K562 (cell line): ENCODE results near the gene ACTL10. TPM values are rescaled to one million over a fixed set of nuclear protein-coding genes. Genes with fewer than 3 reads are reported as not detected.

ENCODE experiments used
- ARID3B ChIP-seq: fragments of 250-450 bp; sonication (Bioruptor Pico); IDR thresholded peaks from 2 replicates; pipeline ENCODE4 v1.4.0; 2020; ENCODE audit warnings: borderline replicate concordance
- ATF1 ChIP-seq, 2 experiments: fragments of 450-650 bp in 1 of 2; IDR thresholded peaks; 2 replicates each; pipeline ENCODE4 v1.6.1; 2016; ENCODE audit warnings: missing compliant biosample characterization in 1 of 2, missing genetic modification characterization in 1 of 2
- CREB1 ChIP-seq, 2 experiments: sonication (generic) in 1 of 2; formaldehyde crosslinking in 1 of 2; IDR thresholded peaks; 2 replicates each; pipeline versions ENCODE4 v1.6.1 to v1.8.0; 2012 to 2022; ENCODE audit warnings: inconsistent platforms in 1 of 2, mild to moderate bottlenecking in 1 of 2, missing genetic modification reagents in 1 of 2, moderate library complexity in 1 of 2
- CXXC5 ChIP-seq: fragments of 250-450 bp; sonication (Bioruptor Pico); IDR thresholded peaks from 2 replicates; pipeline ENCODE4 v1.8.0; 2022; ENCODE audit warnings: inconsistent platforms, mild to moderate bottlenecking, moderate library complexity
- ERF ChIP-seq: fragments of 450-650 bp; formaldehyde crosslinking; IDR thresholded peaks from 2 replicates; pipeline ENCODE4 v1.4.0; 2020; ENCODE audit warnings: mild to moderate bottlenecking, mixed read lengths
- FOSL1 ChIP-seq: fragments of 200-800 bp; sonication (Bioruptor generic); conservative IDR thresholded peaks from 2 replicates; pipeline ENCODE4 v1.6.1; 2016; ENCODE audit warnings: missing genetic modification characterization, missing compliant biosample characterization
- GABPA ChIP-seq: fragments of 200-800 bp; sonication (Bioruptor generic); conservative IDR thresholded peaks from 2 replicates; pipeline ENCODE4 v1.6.1; 2016; ENCODE audit warnings: low read depth, missing genetic modification characterization, missing compliant biosample characterization
- JUND ChIP-seq, 2 experiments: IDR thresholded peaks; 2 replicates in 1 of 2; 3 replicates in 1 of 2; pipeline ENCODE4 v1.6.1; 2011; ENCODE audit warnings: borderline replicate concordance in 2 of 2, low read depth in 2 of 2, low read length in 2 of 2, improper control_type of control experiment in 1 of 2, missing biosample characterization in 1 of 2, missing genetic modification characterization in 1 of 2, missing genetic modification reagents in 1 of 2
- MAX ChIP-seq: sonication (generic); formaldehyde crosslinking; IDR thresholded peaks from 2 replicates; pipeline ENCODE4 v1.9.0; 2022; ENCODE audit warnings: mild to moderate bottlenecking, missing genetic modification reagents
- NFE2L1 ChIP-seq: fragments of 450-650 bp; IDR thresholded peaks from 2 replicates; pipeline ENCODE4 v1.6.1; 2016; ENCODE audit warnings: missing genetic modification characterization, low read depth, mild to moderate bottlenecking, missing compliant biosample characterization, moderate library complexity, borderline replicate concordance
- PRMT5 ChIP-seq: sonication (generic); formaldehyde crosslinking; IDR thresholded peaks from 2 replicates; pipeline ENCODE4 v1.5.0; 2020; ENCODE audit warnings: missing genetic modification reagents
- RAD21 ChIP-seq, 2 experiments: fragments of 250-450 bp in 1 of 2; fragments of 450-650 bp in 1 of 2; sonication (Bioruptor Pico) in 1 of 2; formaldehyde crosslinking in 1 of 2; IDR thresholded peaks in 1 of 2; conservative IDR thresholded peaks in 1 of 2; 2 replicates each; pipeline versions ENCODE4 v1.4.0 to v1.8.0; 2020 to 2022; ENCODE audit warnings: mild to moderate bottlenecking in 2 of 2, moderate library complexity in 1 of 2
- RBM25 ChIP-seq: fragments of 200-400 bp; formaldehyde crosslinking; IDR thresholded peaks from 2 replicates; pipeline ENCODE4 v1.6.1; 2018; ENCODE audit warnings: low read length, low read depth, moderate library complexity; ENCODE audit not compliant: severe bottlenecking
- SETDB1 ChIP-seq: IDR thresholded peaks from one replicate; pipeline ENCODE4 v1.6.1; 2012; ENCODE audit warnings: low read length, control low read depth, inconsistent platforms
- SFPQ ChIP-seq: fragments of 200-400 bp; formaldehyde crosslinking; IDR thresholded peaks from 2 replicates; pipeline ENCODE4 v1.6.1; 2017; ENCODE audit warnings: mild to moderate bottlenecking, low read depth, low read length, moderate library complexity
- SP2 ChIP-seq: IDR thresholded peaks from 2 replicates; pipeline ENCODE4 v1.6.1; 2011; ENCODE audit warnings: mild to moderate bottlenecking, low read depth, low read length, moderate library complexity; ENCODE audit not compliant: poor library complexity, severe bottlenecking; ENCODE audit errors: extremely low read depth
- WHSC1 ChIP-seq: IDR thresholded peaks from one replicate; pipeline ENCODE4 v1.6.1; 2012; ENCODE audit warnings: low read length, control low read depth, inconsistent platforms
- ZBTB12 ChIP-seq: fragments of 250-450 bp; sonication (Bioruptor Pico); IDR thresholded peaks from 2 replicates; pipeline ENCODE4 v1.4.0; 2020
- ZKSCAN3 ChIP-seq: fragments of 250-450 bp; sonication (Bioruptor Pico); IDR thresholded peaks from 2 replicates; pipeline ENCODE4 v1.4.0; 2020
- ZNF212 ChIP-seq: fragments of 450-650 bp; formaldehyde crosslinking; IDR thresholded peaks from 2 replicates; pipeline ENCODE4 v1.4.0; 2020; ENCODE audit warnings: mild to moderate bottlenecking
- ZNF217 ChIP-seq: sonication (generic); formaldehyde crosslinking; IDR thresholded peaks from 2 replicates; pipeline ENCODE4 v1.8.0; 2022; ENCODE audit warnings: mild to moderate bottlenecking, missing genetic modification reagents
- polyA plus RNA-seq, 8 experiments: library from polyadenylated mRNA; depleted of rRNA in 4 of 8; stranded (reverse) in 5 of 8; unstranded in 3 of 8; fragments of >200 nt; fragmentation: Nextera tagmentation in 2 of 8; fragmentation: Illumina TruSeq in 1 of 8; extraction: Ambion mirVana in 2 of 8; extraction: Trizol in 1 of 8; gene quantifications; 2 replicates each; pipeline versions ENCODE4 v1.2.1 to v1.2.3, GENCODE V29; 2011 to 2014; ENCODE audit warnings: inconsistent platforms in 1 of 8, missing spikeins in 1 of 8
- total RNA-seq, 7 experiments: library from RNA; depleted of rRNA in 6 of 7; stranded (reverse); fragments of >200 nt in 6 of 7; fragmentation: Illumina TruSeq in 2 of 7; extraction: Trizol in 2 of 7; gene quantifications; 2 replicates each; pipeline versions ENCODE4 v1.2.1 to v1.2.3, GENCODE V29; 2011 to 2021; ENCODE audit warnings: low replicate concordance in 1 of 7

Gene ACTL10
- total and polyA plus RNA-seq, 9 of the 15 experiments (the other 6 are each of a cell fraction or from before 2014, with no cell fraction given) = 0.07 to 0.14 TPM; not detected in 7

GRCh38 chr20:33686100-33686983 is 19.6 kb downstream of the ACTL10 start, which contains the start of gene E2F1 (continued):
- 0 out of 2 replicates have a peak, but pooled peaks have one; percentile 36 for TF ChIP-seq FOSL1 (tag)
- TF ChIP-seq WHSC1 = no peak
- peak; percentile 88 for TF ChIP-seq CXXC5
- TF ChIP-seq SETDB1 = no peak
- TF ChIP-seq ZNF212 (CRISPR knock-in tag) = no peak
- TF ChIP-seq SP2 = peak; percentile 59
- peak in 1 of 2 experiments; percentile 14; a peak in 1 of 4 replicates for TF ChIP-seq RAD21 (CRISPR knock-in tag; conservative IDR thresholded peaks at IDR 0.05 in 1 of 2, IDR thresholded peaks at IDR 0.05 in 1 of 2)
- TF ChIP-seq JUND (IDR thresholded peaks at IDR 0.05; ENCODE audit: borderline replicate concordance, low read depth, low read length) = peak; percentile 41; the same call in 1 of the 2 replicates
- no peak for TF ChIP-seq JUND (tag; IDR thresholded peaks at IDR 0.05; ENCODE audit: borderline replicate concordance, low read depth, low read length)
- TF ChIP-seq ZKSCAN3 (CRISPR knock-in tag) = no peak
- no peak for TF ChIP-seq ZNF217 (CRISPR knock-in tag)
- no peak for TF ChIP-seq ARID3B (CRISPR knock-in tag)
- peak; percentile 79 for TF ChIP-seq CREB1 (IDR thresholded peaks at IDR 0.05)
- TF ChIP-seq CREB1 (CRISPR knock-in tag; IDR thresholded peaks at IDR 0.05) = peak; percentile 80
- 0 out of 2 replicates have a peak, but pooled peaks have one; percentile 56 for TF ChIP-seq ERF (CRISPR knock-in tag)
- TF ChIP-seq PRMT5 (CRISPR knock-in tag) = no peak
- TF ChIP-seq ATF1 (CRISPR knock-in tag; IDR thresholded peaks at IDR 0.05) = no peak
- TF ChIP-seq ATF1 (tag; IDR thresholded peaks at IDR 0.05) = peak; percentile 87
- TF ChIP-seq SFPQ = no peak
- TF ChIP-seq RBM25 = peak; percentile 97
- peak; percentile 75 for TF ChIP-seq MAX (CRISPR knock-in tag)
- peak; percentile 55 for TF ChIP-seq ZBTB12 (CRISPR knock-in tag)
- TF ChIP-seq NFE2L1 (tag) = no peak
- 0 out of 2 replicates have a peak, but pooled peaks have one; percentile 24 for TF ChIP-seq GABPA
